PC-9 (cell line): ENCODE measurements around the gene RB1. TPM values are rescaled to one million over a fixed set of nuclear protein-coding genes. Genes with fewer than 3 reads are reported as not detected.
"Not testable (repeated sequence)": the region's sequence is repeated elsewhere in the genome, so short reads cannot be mapped to it uniquely, and the experiment has no call there.

Experiments used
- BruUV-seq: library from RNA; stranded (reverse); fragments of 400-500 nt; replicated peaks from 2 replicates; lab custom pipeline; 2021; lab: Mats Ljungman, UMichigan
- CTCF ChIA-PET: fragments of 300-600 bp; sonication (Branson Sonifier 250); formaldehyde crosslinking; loops from one replicate; lab custom pipeline; 2022; ENCODE audit warnings: antibody characterized with exemption; lab: Charles Lee
- POLR2A ChIA-PET: fragments of 300-600 bp; sonication (Branson Sonifier 250); formaldehyde crosslinking; loops from one replicate; lab custom pipeline; 2022; ENCODE audit warnings: antibody characterized with exemption; ENCODE audit not compliant: unreplicated experiment; lab: Charles Lee
- DNase-seq, 2 experiments: peaks; one replicate each; pipeline versions ENCODE4 v3.0.0 to v3.0.0-alpha.2; 2015 to 2022; ENCODE audit warnings: mixed read lengths in 1 of 2
- H2AFZ ChIP-seq: fragments of 200-600 bp; sonication (generic); 2 replicates; pipeline ENCODE4 v1.8.1; 2017; ENCODE audit warnings: antibody characterized with exemption
- H3F3A ChIP-seq: fragments of 200-600 bp; sonication (generic); 2 replicates; pipeline ENCODE4 v1.8.1; 2017; ENCODE audit warnings: antibody characterized with exemption, mild to moderate bottlenecking, low read depth; ENCODE audit not compliant: insufficient read depth
- H3K27ac ChIP-seq: fragments of 200-600 bp; sonication (generic); 2 replicates; pipeline ENCODE4 v1.6.1; 2016; ENCODE audit warnings: mixed run types
- H3K27me3 ChIP-seq: fragments of 200-600 bp; sonication (generic); 2 replicates; pipeline ENCODE4 v1.6.1; 2016; ENCODE audit warnings: low read depth, mixed run types; ENCODE audit not compliant: insufficient read depth
- H3K36me3 ChIP-seq: fragments of 200-600 bp; sonication (generic); 2 replicates; pipeline ENCODE4 v1.6.1; 2016; ENCODE audit warnings: low read depth, mixed run types
- H3K4me1 ChIP-seq: fragments of 200-600 bp; sonication (generic); replicated peaks from 2 replicates; pipeline ENCODE4 v1.6.1; 2016; ENCODE audit warnings: mixed run types; ENCODE audit not compliant: insufficient read depth
- H3K4me2 ChIP-seq: fragments of 200-600 bp; sonication (generic); 2 replicates; pipeline ENCODE4 v1.6.1; 2017; ENCODE audit warnings: mixed run types
- H3K4me3 ChIP-seq: fragments of 200-600 bp; sonication (generic); 2 replicates; pipeline ENCODE4 v1.6.1; 2016; ENCODE audit warnings: mixed run types
- H3K79me2 ChIP-seq: fragments of 200-600 bp; sonication (generic); 2 replicates; pipeline ENCODE4 v1.6.1; 2017; ENCODE audit warnings: low read depth, mixed run types
- H3K9me2 ChIP-seq: fragments of 200-600 bp; sonication (generic); 2 replicates; pipeline ENCODE4 v1.8.1; 2017; ENCODE audit warnings: mild to moderate bottlenecking; ENCODE audit not compliant: insufficient read depth
- H3K9me3 ChIP-seq: fragments of 200-600 bp; sonication (generic); 2 replicates; pipeline ENCODE4 v1.8.1; 2016; ENCODE audit warnings: low read depth; ENCODE audit not compliant: insufficient read depth
- H4K20me1 ChIP-seq: fragments of 200-600 bp; sonication (generic); 2 replicates; pipeline ENCODE4 v1.8.1; 2017; ENCODE audit not compliant: insufficient read depth
- EZH2 ChIP-seq: fragments of 200-600 bp; sonication (generic); IDR thresholded peaks from 2 replicates; pipeline ENCODE4 v1.8.0; 2017; ENCODE audit warnings: antibody characterized with exemption, low read depth
- intact Hi-C: fragments of 100-400 bp; cut with micrococcal nuclease; formaldehyde crosslinking; loops from one replicate; pipeline ENCODE4 v1.10.0; 2022; ENCODE audit not compliant: unreplicated experiment
- total RNA-seq: library from RNA; stranded (reverse); gene quantifications from 2 replicates; pipeline ENCODE4 v1.2.3, GENCODE V29; 2021
- TF ChIP-seq, protein P1 (sequence below): fragments of 200-600 bp; sonication (generic); conservative IDR thresholded peaks from 2 replicates; pipeline ENCODE4 v1.6.1; 2017; ENCODE audit warnings: mixed run types, antibody characterized with exemption, mild to moderate bottlenecking, moderate library complexity

The RB1 gene
- total RNA-seq, 1 experiment from 2014 or later, result 23.7 TPM

GRCh38 chr13:48414501-48414900 is 111.0 kb downstream of the RB1 start:
- no peak overlapping the region for H3K27ac ChIP-seq
- H4K20me1 ChIP-seq, result no peaks in the 10 kb centered on the region
- H3K4me3 ChIP-seq, result no peak overlapping the region
- no peak overlapping the region for H2AFZ ChIP-seq
- ChIA-PET CTCF (no interaction called here), POLR2A (no interaction called here)
- no peaks in the 10 kb centered on the region for H3F3A ChIP-seq
- H3K4me2 ChIP-seq, result no peak overlapping the region
- TF ChIP-seq, protein P1, sequence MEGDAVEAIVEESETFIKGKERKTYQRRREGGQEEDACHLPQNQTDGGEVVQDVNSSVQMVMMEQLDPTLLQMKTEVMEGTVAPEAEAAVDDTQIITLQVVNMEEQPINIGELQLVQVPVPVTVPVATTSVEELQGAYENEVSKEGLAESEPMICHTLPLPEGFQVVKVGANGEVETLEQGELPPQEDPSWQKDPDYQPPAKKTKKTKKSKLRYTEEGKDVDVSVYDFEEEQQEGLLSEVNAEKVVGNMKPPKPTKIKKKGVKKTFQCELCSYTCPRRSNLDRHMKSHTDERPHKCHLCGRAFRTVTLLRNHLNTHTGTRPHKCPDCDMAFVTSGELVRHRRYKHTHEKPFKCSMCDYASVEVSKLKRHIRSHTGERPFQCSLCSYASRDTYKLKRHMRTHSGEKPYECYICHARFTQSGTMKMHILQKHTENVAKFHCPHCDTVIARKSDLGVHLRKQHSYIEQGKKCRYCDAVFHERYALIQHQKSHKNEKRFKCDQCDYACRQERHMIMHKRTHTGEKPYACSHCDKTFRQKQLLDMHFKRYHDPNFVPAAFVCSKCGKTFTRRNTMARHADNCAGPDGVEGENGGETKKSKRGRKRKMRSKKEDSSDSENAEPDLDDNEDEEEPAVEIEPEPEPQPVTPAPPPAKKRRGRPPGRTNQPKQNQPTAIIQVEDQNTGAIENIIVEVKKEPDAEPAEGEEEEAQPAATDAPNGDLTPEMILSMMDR, result no peak
- no peak for TF ChIP-seq EZH2
- BruUV-seq, result no TSS peak
- no peaks in the 10 kb centered on the region for H3K27me3 ChIP-seq
- H3K4me1 ChIP-seq, result no peaks in the 10 kb centered on the region
- intact Hi-C loops, result loop anchor here (5.0 kb wide), 1 partner anchor 118 kb away; the partner anchor contains the start of gene RCBTB2
- no peaks in the 10 kb centered on the region for H3K9me3 ChIP-seq
- no peaks in the 10 kb centered on the region for H3K9me2 ChIP-seq
- no peaks in the 10 kb centered on the region for H3K79me2 ChIP-seq
- no peaks in the 10 kb centered on the region for H3K36me3 ChIP-seq
- no peak for DNase-seq

- Histone ChIP-seq H3K4me2 (no peak overlapping the region), H3K9me3 (peaks cover 2% of the 10 kb centered on the region; the same call in 1 of the 2 replicates), H3K36me3 (no peaks in the 10 kb centered on the region), H3F3A (no peaks in the 10 kb centered on the region), H3K9me2 (no peaks in the 10 kb centered on the region), H3K4me3 (no peak overlapping the region), H4K20me1 (no peaks in the 10 kb centered on the region), H2AFZ (no peak overlapping the region), H3K79me2 (no peaks in the 10 kb centered on the region), H3K27ac (no peak overlapping the region), H3K27me3 (no peaks in the 10 kb centered on the region), H3K4me1 (no peaks in the 10 kb centered on the region)
- TF ChIP-seq EZH2, result no peak
- TF ChIP-seq, protein P1, result no peak
- BruUV-seq, result no TSS peak
- intact Hi-C loops, result no loop called here
- no peak for DNase-seq
- CTCF ChIA-PET, result no interaction called here
- POLR2A ChIA-PET, result no interaction called here
Measured at GRCh38 chr13:48415516-48415915, 112.0 kb downstream of the RB1 start.

DNA sequence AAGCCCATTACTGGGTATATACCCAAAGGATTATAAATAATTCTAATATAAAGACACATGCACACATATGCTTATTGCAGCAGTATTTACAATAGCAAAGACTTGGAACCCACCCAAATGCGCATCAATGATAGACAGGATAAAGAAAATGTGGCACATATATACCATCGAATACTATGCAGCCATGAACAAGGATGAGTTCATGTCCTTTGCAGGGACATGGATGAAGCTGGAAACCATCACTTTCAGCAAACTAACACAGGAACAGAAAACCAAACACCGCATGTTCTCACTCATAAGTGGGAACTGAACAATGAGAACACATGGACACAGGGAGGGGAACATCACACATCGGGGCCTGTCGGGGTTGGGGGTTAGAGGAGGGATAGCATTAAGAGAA is 118.5 kb downstream of the RB1 start:
- H3K9me3 ChIP-seq, DNase-seq: not testable (repeated sequence)

GRCh38 chr13:48424212-48424611 is 120.7 kb downstream of the RB1 start:
- Histone ChIP-seq H3K4me1 (no peaks in the 10 kb centered on the region), H3F3A (peaks cover 6% of the 10 kb centered on the region; the same call in 1 of the 2 replicates), H4K20me1 (no peaks in the 10 kb centered on the region), H3K79me2 (no peaks in the 10 kb centered on the region), H2AFZ (no peak overlapping the region), H3K9me2 (no peaks in the 10 kb centered on the region), H3K4me3 (no peak overlapping the region), H3K27ac (no peak overlapping the region), H3K9me3 (peaks cover 4% of the 10 kb centered on the region; the same call in 1 of the 2 replicates), H3K27me3 (no peaks in the 10 kb centered on the region), H3K4me2 (no peak overlapping the region), H3K36me3 (no peaks in the 10 kb centered on the region)
- ChIA-PET CTCF (no interaction called here), POLR2A (no interaction called here)
- intact Hi-C loops, result no loop called here
- no peak for TF ChIP-seq EZH2
- TF ChIP-seq, protein P1, result no peak
- BruUV-seq, result no TSS peak
- no peak for DNase-seq

More for the DNA sequence above, 118.5 kb downstream of the RB1 start:
- H2AFZ ChIP-seq, H3K9me2 ChIP-seq, H3K79me2 ChIP-seq, H3K27ac ChIP-seq, H3K4me2 ChIP-seq, POLR2A ChIA-PET, H3K27me3 ChIP-seq, H4K20me1 ChIP-seq, intact Hi-C loops, H3K4me3 ChIP-seq, H3F3A ChIP-seq, CTCF ChIA-PET, BruUV-seq, H3K36me3 ChIP-seq, H3K4me1 ChIP-seq: not testable (repeated sequence)
